Liver (tissue), 3 donors: ENCODE measurements around the gene CDH4.

Experiments used
- CTCF ChIP-seq: fragments of 150-350 bp; IDR thresholded peaks from 2 replicates; pipeline ENCODE4 v1.5.1; 2017; ENCODE audit warnings: improper control_type of control experiment, low read depth, low read length; ENCODE audit not compliant: missing input control
- GABPA ChIP-seq, 2 donors: IDR thresholded peaks in 1 of 2; conservative IDR thresholded peaks in 1 of 2; 2 replicates each; pipeline ENCODE4 v1.6.1; 2016; ENCODE audit warnings: antibody characterized with exemption in 2 of 2, mild to moderate bottlenecking in 1 of 2, moderate library complexity in 1 of 2
- MAX ChIP-seq: IDR thresholded peaks from 2 replicates; pipeline ENCODE4 v1.6.1; 2016; ENCODE audit warnings: antibody characterized with exemption
- REST ChIP-seq: IDR thresholded peaks from 2 replicates; pipeline ENCODE4 v1.6.1; 2016; ENCODE audit warnings: antibody characterized with exemption, mild to moderate bottlenecking
- SP1 ChIP-seq: IDR thresholded peaks from 2 replicates; pipeline ENCODE4 v1.6.1; 2018; ENCODE audit warnings: antibody characterized with exemption, mild to moderate bottlenecking
- donor health status: healthy.
- donor health status: healthy.

- TF ChIP-seq MAX (no peak), REST (no peak), CTCF (no peak), SP1 (no peak), GABPA (IDR thresholded peaks at IDR 0.05 in 1 of 2, conservative IDR thresholded peaks at IDR 0.05 in 1 of 2) (no peak)
Observed at GRCh38 chr20:61524951-61525666, 273.0 kb downstream of the CDH4 start.
